Vagina (tissue), 2 donors: ENCODE measurements around the gene RGS3.

Experiments used
- CTCF ChIP-seq, 3 experiments: fragments of 450-650 bp in 2 of 3; fragments of 200-600 bp in 1 of 3; sonication (generic) in 1 of 3; IDR thresholded peaks; one replicate each; pipeline ENCODE4 v1.5.1; 2017 to 2019; ENCODE audit warnings: antibody characterized with exemption in 3 of 3, mild to moderate bottlenecking in 2 of 3, moderate library complexity in 2 of 3
- POLR2A ChIP-seq, 2 donors: fragments of 450-650 bp; IDR thresholded peaks; one replicate each; pipeline ENCODE4 v1.6.1; 2017; ENCODE audit warnings: antibody characterized with exemption in 2 of 2, mild to moderate bottlenecking in 2 of 2, moderate library complexity in 2 of 2

- TF ChIP-seq CTCF (IDR thresholded peaks at IDR 0.05) (no peak), POLR2A (IDR thresholded peaks at IDR 0.05) (no peak)
Observed at GRCh38 chr9:113589407-113589806, 125.9 kb downstream of the RGS3 start.
